ENCODE data around the gene PCSK1N.
"Not testable (repeated sequence)": the region's sequence is repeated elsewhere in the genome, so short reads cannot be mapped to it uniquely, and the experiment has no call there.

Gene PCSK1N

GRCh38 chrX:48835524-48836329 lies at the start of gene PCSK1N:
TSS of gene PCSK1N (minus strand) at chrX:48835610. CDS start at chrX:48835532, 78 bp downstream.
- no peaks in the 10 kb centered on the region for H3K9me3 Mint-ChIP-seq
- intact Hi-C loops (cut with micrococcal nuclease): no loop called here
- no peaks in the 10 kb centered on the region for H3K36me3 Mint-ChIP-seq (ENCODE audit: low read depth)
- H3K27me3 Mint-ChIP-seq: peaks cover 73% of the 10 kb centered on the region
- no peak within 1 kb of the TSS for H3K27ac Mint-ChIP-seq
- H3K4me1 Mint-ChIP-seq (ENCODE audit: low read depth): peaks cover 9% of the 10 kb centered on the region
- no peak within 1 kb of the TSS for H3K4me3 Mint-ChIP-seq

- Mint-ChIP-seq H3K9me3 (no peaks in the 10 kb centered on the region), H3K27me3 (peaks cover 3% of the 10 kb centered on the region), H3K36me3 (ENCODE audit: low read depth) (no peaks in the 10 kb centered on the region), H3K4me3 (no peak overlapping the region), H3K27ac (no peak overlapping the region), H3K4me1 (ENCODE audit: low read depth) (no peaks in the 10 kb centered on the region)
- intact Hi-C loops (cut with micrococcal nuclease): no loop called here
Observed at GRCh38 chrX:48883729-48884128, 48.3 kb upstream of the PCSK1N start.

- H3K9me3 Mint-ChIP-seq; intact Hi-C loops (cut with micrococcal nuclease); H3K36me3 Mint-ChIP-seq (ENCODE audit: low read depth); H3K27me3 Mint-ChIP-seq; H3K4me3 Mint-ChIP-seq; H3K4me1 Mint-ChIP-seq (ENCODE audit: low read depth); H3K27ac Mint-ChIP-seq: not testable (repeated sequence)
Observed at GRCh38 chrX:48876944-48877343, 41.5 kb upstream of the PCSK1N start.

GRCh38 chrX:48872017-48872416 lies 36.6 kb upstream of the PCSK1N start:
- H3K4me3 Mint-ChIP-seq; intact Hi-C loops (cut with micrococcal nuclease); H3K27ac Mint-ChIP-seq; H3K9me3 Mint-ChIP-seq; H3K36me3 Mint-ChIP-seq (ENCODE audit: low read depth); H3K27me3 Mint-ChIP-seq: not testable (repeated sequence)
- H3K4me1 Mint-ChIP-seq (ENCODE audit: low read depth): peaks cover 10% of the 10 kb centered on the region

- Mint-ChIP-seq H3K4me1 (ENCODE audit: low read depth) (peaks cover 19% of the 10 kb centered on the region), H3K27ac (no peak overlapping the region), H3K27me3 (no peaks in the 10 kb centered on the region), H3K9me3 (no peaks in the 10 kb centered on the region), H3K4me3 (no peak overlapping the region), H3K36me3 (ENCODE audit: low read depth) (no peaks in the 10 kb centered on the region)
- intact Hi-C loops (cut with micrococcal nuclease): no loop called here
Observed at GRCh38 chrX:48864210-48864609, 28.8 kb upstream of the PCSK1N start.

GRCh38 chrX:48854898-48855297 lies 19.5 kb upstream of the PCSK1N start:
- Mint-ChIP-seq H3K27ac (peak overlapping the region; percentile 8), H3K27me3 (peaks cover 3% of the 10 kb centered on the region), H3K4me3 (no peak overlapping the region), H3K36me3 (ENCODE audit: low read depth) (no peaks in the 10 kb centered on the region), H3K4me1 (ENCODE audit: low read depth) (peaks cover 22% of the 10 kb centered on the region), H3K9me3 (peaks cover 19% of the 10 kb centered on the region)
- intact Hi-C loops (cut with micrococcal nuclease): no loop called here

GRCh38 chrX:48854121-48854804 lies 18.9 kb upstream of the PCSK1N start:
- peaks cover 22% of the 10 kb centered on the region for H3K4me1 Mint-ChIP-seq (ENCODE audit: low read depth)
- H3K27ac Mint-ChIP-seq: peak overlapping the region; percentile 8
- intact Hi-C loops (cut with micrococcal nuclease); H3K36me3 Mint-ChIP-seq (ENCODE audit: low read depth); H3K27me3 Mint-ChIP-seq; H3K4me3 Mint-ChIP-seq: not testable (repeated sequence)
- H3K9me3 Mint-ChIP-seq: peaks cover 19% of the 10 kb centered on the region

- H3K4me3 Mint-ChIP-seq; H3K36me3 Mint-ChIP-seq (ENCODE audit: low read depth); intact Hi-C loops (cut with micrococcal nuclease); H3K27me3 Mint-ChIP-seq: not testable (repeated sequence)
- peaks cover 19% of the 10 kb centered on the region for H3K9me3 Mint-ChIP-seq
- H3K27ac Mint-ChIP-seq: peak overlapping the region; percentile 56
- H3K4me1 Mint-ChIP-seq (ENCODE audit: low read depth): peaks cover 22% of the 10 kb centered on the region
Observed at GRCh38 chrX:48853494-48853893, 18.1 kb upstream of the PCSK1N start.

GRCh38 chrX:48852857-48853256 lies 17.4 kb upstream of the PCSK1N start:
- Mint-ChIP-seq H3K36me3 (ENCODE audit: low read depth) (no peaks in the 10 kb centered on the region), H3K27ac (peak overlapping the region; percentile 56), H3K9me3 (peaks cover 19% of the 10 kb centered on the region), H3K4me3 (no peak overlapping the region), H3K4me1 (ENCODE audit: low read depth) (peaks cover 22% of the 10 kb centered on the region), H3K27me3 (peaks cover 1% of the 10 kb centered on the region)
- intact Hi-C loops (cut with micrococcal nuclease): no loop called here

- Mint-ChIP-seq H3K4me3 (no peak overlapping the region), H3K9me3 (peaks cover 18% of the 10 kb centered on the region), H3K27ac (no peak overlapping the region), H3K4me1 (ENCODE audit: low read depth) (peaks cover 9% of the 10 kb centered on the region), H3K36me3 (ENCODE audit: low read depth) (no peaks in the 10 kb centered on the region), H3K27me3 (peaks cover 5% of the 10 kb centered on the region)
- intact Hi-C loops (cut with micrococcal nuclease): no loop called here
Observed at GRCh38 chrX:48848847-48849246, 13.4 kb upstream of the PCSK1N start.

- Mint-ChIP-seq H3K4me1 (ENCODE audit: low read depth) (peaks cover 3% of the 10 kb centered on the region), H3K27ac (no peak overlapping the region), H3K27me3 (peaks cover 37% of the 10 kb centered on the region), H3K9me3 (no peaks in the 10 kb centered on the region), H3K36me3 (ENCODE audit: low read depth) (no peaks in the 10 kb centered on the region), H3K4me3 (no peak overlapping the region)
- intact Hi-C loops (cut with micrococcal nuclease): no loop called here
Observed at GRCh38 chrX:48839686-48840085, 4.3 kb upstream of the PCSK1N start.

GRCh38 chrX:48834383-48834709 lies 1.1 kb downstream of the PCSK1N start:
- intact Hi-C loops (cut with micrococcal nuclease): no loop called here

GRCh38 chrX:48833542-48834138 lies 1.8 kb downstream of the PCSK1N start:
- H3K9me3 Mint-ChIP-seq: no peaks in the 10 kb centered on the region
- intact Hi-C loops (cut with micrococcal nuclease): no loop called here
- peaks cover 9% of the 10 kb centered on the region for H3K4me1 Mint-ChIP-seq (ENCODE audit: low read depth)
- no peak overlapping the region for H3K4me3 Mint-ChIP-seq
- peaks cover 85% of the 10 kb centered on the region for H3K27me3 Mint-ChIP-seq
- H3K27ac Mint-ChIP-seq: no peak overlapping the region
- no peaks in the 10 kb centered on the region for H3K36me3 Mint-ChIP-seq (ENCODE audit: low read depth)

More at GRCh38 chrX:48834383-48834709, 1.1 kb downstream of the PCSK1N start:
- no peak overlapping the region for H3K27ac Mint-ChIP-seq
- H3K4me3 Mint-ChIP-seq: no peak overlapping the region
- H3K9me3 Mint-ChIP-seq: no peaks in the 10 kb centered on the region
- H3K4me1 Mint-ChIP-seq (ENCODE audit: low read depth): peaks cover 9% of the 10 kb centered on the region
- no peaks in the 10 kb centered on the region for H3K36me3 Mint-ChIP-seq (ENCODE audit: low read depth)
- peaks cover 83% of the 10 kb centered on the region for H3K27me3 Mint-ChIP-seq

GRCh38 chrX:48831909-48832291 lies 3.5 kb downstream of the PCSK1N start:
- no peak overlapping the region for H3K27ac Mint-ChIP-seq
- intact Hi-C loops (cut with micrococcal nuclease): no loop called here
- H3K9me3 Mint-ChIP-seq: no peaks in the 10 kb centered on the region
- no peak overlapping the region for H3K4me3 Mint-ChIP-seq
- no peaks in the 10 kb centered on the region for H3K36me3 Mint-ChIP-seq (ENCODE audit: low read depth)
- peaks cover 15% of the 10 kb centered on the region for H3K4me1 Mint-ChIP-seq (ENCODE audit: low read depth)
- H3K27me3 Mint-ChIP-seq: peaks cover 87% of the 10 kb centered on the region
